Lower lobe of right lung (tissue), 2 donors: ENCODE results near the gene LTC4S. TPM values are rescaled to one million over a fixed set of nuclear protein-coding genes. Genes with fewer than 3 reads are reported as not detected.
A peak's percentile ranks its signal among the peaks of the same experiment; 100 is the strongest.
"Not testable (repeated sequence)": the region's sequence is repeated elsewhere in the genome, so short reads cannot be mapped to it uniquely, and the experiment has no call there.

Source experiments
- ATAC-seq, 2 donors: fragments of 200-7000 bp; cut with Tn5 transposase; one replicate each; pipeline ENCODE4 v1.9.1; 2020 to 2022; ENCODE audit warnings: mild to moderate bottlenecking in 2 of 2, moderate library complexity in 2 of 2
- DNase-seq: peaks from one replicate; pipeline ENCODE4 v3.0.0-alpha.2; 2020
- H3K27ac ChIP-seq: fragments of 200-600 bp; one replicate; pipeline ENCODE4 v1.8.0; 2022
- H3K27me3 ChIP-seq: fragments of 200-600 bp; one replicate; pipeline ENCODE4 v1.8.0; 2022; ENCODE audit warnings: low read depth
- H3K36me3 ChIP-seq: fragments of 200-600 bp; one replicate; pipeline ENCODE4 v1.8.0; 2022; ENCODE audit warnings: mild to moderate bottlenecking
- H3K4me1 ChIP-seq: fragments of 200-600 bp; one replicate; pipeline ENCODE4 v1.8.0; 2022
- H3K4me3 ChIP-seq: fragments of 200-600 bp; one replicate; pipeline ENCODE4 v1.8.0; 2022; ENCODE audit warnings: mild to moderate bottlenecking
- H3K9me3 ChIP-seq: fragments of 200-600 bp; one replicate; pipeline ENCODE4 v1.8.0; 2022
- CTCF ChIP-seq: fragments of 200-600 bp; IDR thresholded peaks from one replicate; pipeline ENCODE4 v1.8.0; 2022; ENCODE audit warnings: antibody characterized with exemption, mild to moderate bottlenecking
- intact Hi-C: fragments of 100-400 bp; cut with DNase I; formaldehyde crosslinking; loops from one replicate; pipeline ENCODE4 v1.11.0; 2022
- total RNA-seq: library from RNA; stranded (reverse); fragmentation: NEBNext Ultra II Directional; extraction: Animal tissue kit (Norgen Biotek cat#: 25700); gene quantifications from one replicate; pipeline ENCODE4 v1.2.1, GENCODE V29; 2021
- donor health status: DM: no; HTN: yes; CAD: no; lungs with severe emphysema.

The LTC4S gene
- total RNA-seq, 1 donor from 2014 or later = 20.1 TPM

- no peak for TF ChIP-seq CTCF
- H3K27ac ChIP-seq = no peak overlapping the region
- ATAC-seq (no peak), DNase-seq (no peak)
- H3K4me1 ChIP-seq = peaks cover 6% of the 10 kb centered on the region
- peaks cover 25% of the 10 kb centered on the region for H3K36me3 ChIP-seq
- intact Hi-C loops = no loop called here
- no peaks in the 10 kb centered on the region for H3K9me3 ChIP-seq
- H3K4me3 ChIP-seq = no peak overlapping the region
- no peaks in the 10 kb centered on the region for H3K27me3 ChIP-seq
Observed at GRCh38 chr5:179783128-179783527, 10.7 kb upstream of the LTC4S start.

GRCh38 chr5:179786861-179787260 is 6.9 kb upstream of the LTC4S start:
- no peak for TF ChIP-seq CTCF
- intact Hi-C loops = no loop called here
- Histone ChIP-seq H3K9me3 (no peaks in the 10 kb centered on the region), H3K36me3 (peaks cover under 1% of the 10 kb centered on the region), H3K27me3 (no peaks in the 10 kb centered on the region), H3K4me3 (no peak overlapping the region), H3K4me1 (peaks cover 5% of the 10 kb centered on the region), H3K27ac (no peak overlapping the region)
- ATAC-seq = no peak
- DNase-seq = no peak

GRCh38 chr5:179788193-179788854 is 5.5 kb upstream of the LTC4S start:
- no peaks in the 10 kb centered on the region for H3K27me3 ChIP-seq
- H3K4me3 ChIP-seq = no peak overlapping the region
- no peaks in the 10 kb centered on the region for H3K9me3 ChIP-seq
- H3K27ac ChIP-seq = no peak overlapping the region
- no peaks in the 10 kb centered on the region for H3K36me3 ChIP-seq
- H3K4me1 ChIP-seq = peaks cover 19% of the 10 kb centered on the region
- no peak for TF ChIP-seq CTCF
- no peak for ATAC-seq
- DNase-seq = peak; percentile 23
- intact Hi-C loops = no loop called here

- H3K4me3 ChIP-seq, H3K9me3 ChIP-seq, ATAC-seq, H3K27me3 ChIP-seq, intact Hi-C loops, H3K36me3 ChIP-seq, DNase-seq, H3K27ac ChIP-seq: not testable (repeated sequence)
- H3K4me1 ChIP-seq = peaks cover 29% of the 10 kb centered on the region
Observed at GRCh38 chr5:179789278-179789677, 4.5 kb upstream of the LTC4S start.

- TF ChIP-seq CTCF = no peak
- no peaks in the 10 kb centered on the region for H3K9me3 ChIP-seq
- H3K27me3 ChIP-seq = no peaks in the 10 kb centered on the region
- peaks cover under 1% of the 10 kb centered on the region for H3K36me3 ChIP-seq
- intact Hi-C loops = no loop called here
- DNase-seq = peak; percentile 51
- no peak overlapping the region for H3K4me3 ChIP-seq
- peak overlapping the region; percentile 80 for H3K27ac ChIP-seq
- peaks cover 50% of the 10 kb centered on the region for H3K4me1 ChIP-seq
- no peak for ATAC-seq
Observed at GRCh38 chr5:179791881-179792611, 1.7 kb upstream of the LTC4S start.
